Endodermal cell (in vitro differentiated cells): ENCODE data around the gene LMOD3. TPM values are rescaled to one million over a fixed set of nuclear protein-coding genes. Genes with fewer than 3 reads are reported as not detected.
A peak's percentile ranks its signal among the peaks of the same experiment; 100 is the strongest.

Source experiments
- DNase-seq: peaks from one replicate; pipeline ENCODE4 v3.0.0-alpha.2; 2017
- H3K27ac ChIP-seq: 2 replicates; pipeline ENCODE4 v1.5.1; 2013; ENCODE audit warnings: mild to moderate bottlenecking, low read depth, low read length, moderate library complexity
- H3K27me3 ChIP-seq: 2 replicates; pipeline ENCODE4 v1.6.1; 2013; ENCODE audit warnings: mild to moderate bottlenecking, low read length, moderate library complexity; ENCODE audit not compliant: insufficient read depth, control insufficient read depth, poor library complexity, severe bottlenecking
- H3K36me3 ChIP-seq: 2 replicates; pipeline ENCODE4 v1.7.0; 2013; ENCODE audit warnings: mild to moderate bottlenecking, low read length, moderate library complexity; ENCODE audit not compliant: control insufficient read depth, insufficient read depth
- H3K4me1 ChIP-seq: one replicate; pipeline ENCODE4 v1.7.0; 2013; ENCODE audit warnings: low read length; ENCODE audit not compliant: control insufficient read depth, insufficient read depth
- H3K4me3 ChIP-seq: 2 replicates; pipeline ENCODE4 v1.5.1; 2013; ENCODE audit warnings: mild to moderate bottlenecking, low read length, moderate library complexity
- H3K9ac ChIP-seq: 2 replicates; pipeline ENCODE4 v1.6.1; 2013; ENCODE audit warnings: mild to moderate bottlenecking, low read length, moderate library complexity; ENCODE audit not compliant: poor library complexity, severe bottlenecking; ENCODE audit errors: extremely low read depth
- H3K9me3 ChIP-seq: 2 replicates; pipeline ENCODE4 v1.6.1; 2013; ENCODE audit warnings: mild to moderate bottlenecking, low read length, moderate library complexity; ENCODE audit not compliant: control insufficient read depth
- H3K27ac Mint-ChIP-seq: 2 replicates; pipeline ENCODE4 v1.8.0; 2020; ENCODE audit warnings: mixed read lengths
- H3K27me3 Mint-ChIP-seq: 2 replicates; pipeline ENCODE4 v1.8.0; 2021; ENCODE audit warnings: mild to moderate bottlenecking, mixed read lengths; ENCODE audit not compliant: insufficient read depth
- H3K36me3 Mint-ChIP-seq: 2 replicates; pipeline ENCODE4 v1.8.0; 2020; ENCODE audit warnings: low read depth, mixed read lengths
- H3K4me1 Mint-ChIP-seq: 2 replicates; pipeline ENCODE4 v1.8.0; 2020; ENCODE audit warnings: mixed read lengths
- H3K4me3 Mint-ChIP-seq: 2 replicates; pipeline ENCODE4 v1.8.0; 2020; ENCODE audit warnings: mild to moderate bottlenecking, moderate library complexity, mixed read lengths
- H3K9me3 Mint-ChIP-seq: 2 replicates; pipeline ENCODE4 v1.8.0; 2020; ENCODE audit warnings: mild to moderate bottlenecking, mixed read lengths
- WGBS, 2 experiments: methylation state at CpG; one replicate each; pipeline versions ENCODE4 v1.1.5 to v1.1.7; 2013; ENCODE audit warnings: missing lambda C conversion rate in 2 of 2, mixed read lengths in 1 of 2; ENCODE audit not compliant: insufficient coverage in 1 of 2, insufficient read length in 1 of 2; 5-methylcytosine and 5-hydroxymethylcytosine counted together
- total RNA-seq, 2 donors: library from RNA; stranded (reverse); fragmentation: NEBNext Ultra II Directional in 1 of 2; extraction: Animal tissue kit (Norgen Biotek cat#: 25700) in 1 of 2; gene quantifications; 2 replicates in 1 of 2; 3 replicates in 1 of 2; pipeline ENCODE4 v1.2.1, GENCODE V29; 2021
- TF ChIP-seq, protein P1 (sequence below): fragments of 200-600 bp; sonication (generic); conservative IDR thresholded peaks from 2 replicates; pipeline ENCODE4 v1.5.0; 2021; ENCODE audit warnings: antibody characterized with exemption, mild to moderate bottlenecking

The LMOD3 gene
- total RNA-seq, 2 donors from 2014 or later, result not detected

DNA sequence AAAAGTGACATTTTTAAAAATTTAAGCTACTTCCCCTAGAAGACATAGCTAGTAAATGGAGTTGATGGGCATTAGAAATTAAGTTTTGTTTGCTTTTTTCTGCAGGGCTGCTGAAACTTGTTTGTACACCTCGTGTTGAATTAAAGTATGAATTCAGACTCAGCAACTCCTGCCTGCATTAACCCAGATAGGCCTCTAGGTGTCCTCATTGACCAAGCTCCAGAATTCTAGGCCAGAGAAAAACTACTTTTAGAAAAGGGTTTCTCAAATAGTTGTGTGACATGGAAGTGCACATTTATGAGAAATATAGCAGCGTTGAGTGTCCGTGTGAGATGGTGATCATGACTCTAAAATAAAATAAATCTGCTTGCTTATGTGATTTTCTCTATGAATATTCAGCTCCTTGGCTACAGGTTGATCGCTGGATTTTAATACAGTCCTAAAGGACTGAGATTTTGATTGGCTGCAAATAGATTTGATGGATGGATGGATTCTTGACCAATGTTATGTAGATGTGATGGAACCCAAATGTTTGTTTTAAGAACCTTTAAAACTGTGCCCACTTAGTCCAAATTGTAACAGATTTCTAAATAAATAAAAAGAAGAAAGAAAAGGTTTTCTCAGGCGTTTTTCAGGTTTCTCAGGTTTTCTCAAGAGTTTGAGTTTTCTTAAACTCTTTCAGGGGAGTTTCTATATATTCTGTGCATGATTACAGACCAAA lies 39.4 kb upstream of the LMOD3 start:
- Mint-ChIP-seq H3K9me3 (no peaks in the 10 kb centered on the region), H3K4me3 (no peak overlapping the region), H3K4me1 (no peaks in the 10 kb centered on the region), H3K27ac (no peak overlapping the region), H3K36me3 (no peaks in the 10 kb centered on the region), H3K27me3 (peaks cover 4% of the 10 kb centered on the region)
- Histone ChIP-seq H3K27ac (no peak overlapping the region), H3K4me3 (no peak overlapping the region), H3K9ac (no peak overlapping the region), H3K36me3 (no peaks in the 10 kb centered on the region), H3K4me1 (no peaks in the 10 kb centered on the region), H3K27me3 (no peaks in the 10 kb centered on the region), H3K9me3 (no peaks in the 10 kb centered on the region)
- TF ChIP-seq, protein P1, sequence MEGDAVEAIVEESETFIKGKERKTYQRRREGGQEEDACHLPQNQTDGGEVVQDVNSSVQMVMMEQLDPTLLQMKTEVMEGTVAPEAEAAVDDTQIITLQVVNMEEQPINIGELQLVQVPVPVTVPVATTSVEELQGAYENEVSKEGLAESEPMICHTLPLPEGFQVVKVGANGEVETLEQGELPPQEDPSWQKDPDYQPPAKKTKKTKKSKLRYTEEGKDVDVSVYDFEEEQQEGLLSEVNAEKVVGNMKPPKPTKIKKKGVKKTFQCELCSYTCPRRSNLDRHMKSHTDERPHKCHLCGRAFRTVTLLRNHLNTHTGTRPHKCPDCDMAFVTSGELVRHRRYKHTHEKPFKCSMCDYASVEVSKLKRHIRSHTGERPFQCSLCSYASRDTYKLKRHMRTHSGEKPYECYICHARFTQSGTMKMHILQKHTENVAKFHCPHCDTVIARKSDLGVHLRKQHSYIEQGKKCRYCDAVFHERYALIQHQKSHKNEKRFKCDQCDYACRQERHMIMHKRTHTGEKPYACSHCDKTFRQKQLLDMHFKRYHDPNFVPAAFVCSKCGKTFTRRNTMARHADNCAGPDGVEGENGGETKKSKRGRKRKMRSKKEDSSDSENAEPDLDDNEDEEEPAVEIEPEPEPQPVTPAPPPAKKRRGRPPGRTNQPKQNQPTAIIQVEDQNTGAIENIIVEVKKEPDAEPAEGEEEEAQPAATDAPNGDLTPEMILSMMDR, result peak; percentile 96
- WGBS, 2 experiments, result 45 to 48% methylated on average over 5 of the region's 5 CpGs
- DNase-seq, result no peak

DNA sequence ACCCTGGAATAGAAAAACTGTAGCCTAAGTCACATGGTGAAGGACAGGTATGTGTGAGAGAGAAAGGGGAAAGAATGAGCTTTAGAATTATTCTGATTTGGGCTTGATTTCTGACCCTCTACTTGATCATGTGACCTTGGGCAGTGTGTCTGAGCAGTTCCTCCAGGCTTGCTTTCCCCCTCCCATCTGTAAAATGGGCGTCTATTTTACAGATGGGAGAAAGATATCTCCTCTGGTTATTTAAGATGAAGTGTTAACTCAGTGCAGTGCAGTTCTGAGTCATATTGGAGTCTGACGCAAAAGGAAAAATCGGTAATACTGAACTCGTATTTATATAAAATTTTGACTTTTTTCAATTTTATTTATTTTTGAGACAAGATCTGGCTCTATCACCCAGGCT lies 38.1 kb upstream of the LMOD3 start:
- Histone ChIP-seq H3K9me3 (no peaks in the 10 kb centered on the region), H3K4me1 (no peaks in the 10 kb centered on the region), H3K36me3 (no peaks in the 10 kb centered on the region), H3K4me3 (no peak overlapping the region), H3K27me3 (no peaks in the 10 kb centered on the region), H3K9ac (no peak overlapping the region), H3K27ac (no peak overlapping the region)
- H3K4me3 Mint-ChIP-seq, result no peak overlapping the region
- H3K27me3 Mint-ChIP-seq, result peaks cover 12% of the 10 kb centered on the region
- no peak overlapping the region for H3K27ac Mint-ChIP-seq
- no peaks in the 10 kb centered on the region for H3K4me1 Mint-ChIP-seq
- 80 to 90% methylated on average over 1 to 4 of the region's 4 CpGs for WGBS, 2 experiments
- no peaks in the 10 kb centered on the region for H3K9me3 Mint-ChIP-seq
- H3K36me3 Mint-ChIP-seq, result no peaks in the 10 kb centered on the region
- DNase-seq, result no peak
- TF ChIP-seq, protein P1, result no peak

DNA sequence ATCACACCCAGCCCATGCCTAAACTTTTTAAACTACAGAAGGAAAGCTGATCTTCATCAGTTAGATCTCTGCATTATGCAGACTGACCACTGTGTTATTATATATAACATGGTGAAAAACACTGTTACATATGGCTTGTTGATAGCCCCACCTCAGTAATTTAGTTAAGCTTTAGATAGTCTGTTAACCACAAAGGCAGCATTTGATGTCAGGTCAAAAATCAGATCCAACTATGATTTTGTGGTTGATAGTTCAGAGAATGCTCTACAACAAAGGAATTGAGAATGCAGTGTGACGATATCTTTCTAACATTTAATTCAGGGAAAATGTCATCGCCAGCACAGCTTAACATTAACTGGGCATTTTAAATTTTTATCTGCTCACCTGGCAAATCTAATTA lies 37.7 kb upstream of the LMOD3 start:
- no peaks in the 10 kb centered on the region for H3K9me3 ChIP-seq
- H3K9ac ChIP-seq, result no peak overlapping the region
- 93 to 98% methylated on average over 2 of the region's 2 CpGs for WGBS, 2 experiments
- H3K4me1 ChIP-seq, result no peaks in the 10 kb centered on the region
- H3K27ac ChIP-seq, result no peak overlapping the region
- TF ChIP-seq, protein P1, result no peak
- Mint-ChIP-seq H3K4me3 (no peak overlapping the region), H3K4me1 (no peaks in the 10 kb centered on the region), H3K36me3 (no peaks in the 10 kb centered on the region), H3K27ac (no peak overlapping the region), H3K9me3 (no peaks in the 10 kb centered on the region), H3K27me3 (peaks cover 15% of the 10 kb centered on the region)
- no peak overlapping the region for H3K4me3 ChIP-seq
- no peaks in the 10 kb centered on the region for H3K27me3 ChIP-seq
- peak; percentile 10 for DNase-seq
- no peaks in the 10 kb centered on the region for H3K36me3 ChIP-seq
